Panc1 (cell line): ENCODE measurements around the gene TMEM151B.

ENCODE experiments used
- POLR2AphosphoS5 ChIP-seq: IDR thresholded peaks from 2 replicates; pipeline ENCODE4 v1.6.1; 2012; ENCODE audit warnings: mild to moderate bottlenecking, low read depth, low read length, moderate library complexity
- TF ChIP-seq, protein P1 (sequence below): fragments of 450-650 bp; IDR thresholded peaks from 2 replicates; pipeline ENCODE4 v1.5.1; 2017; ENCODE audit warnings: mild to moderate bottlenecking

DNA sequence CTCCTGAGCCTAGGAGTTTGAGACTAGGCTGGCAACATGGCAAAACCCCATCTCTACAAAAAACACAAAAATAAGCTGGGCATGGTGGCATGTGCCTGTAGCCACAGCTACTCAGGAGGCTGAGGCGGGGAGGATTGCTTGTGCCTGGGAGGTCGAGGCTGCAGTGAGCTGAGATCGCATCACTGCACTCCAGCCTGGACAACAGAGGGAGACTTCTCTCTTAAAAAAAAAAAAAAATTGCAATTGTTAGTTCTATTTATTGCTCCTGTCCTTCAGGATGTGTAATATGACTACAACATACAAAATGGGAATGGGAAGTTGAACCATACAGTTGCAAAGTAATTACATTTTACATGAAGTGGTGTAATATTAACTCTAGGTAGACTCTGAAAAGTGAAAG, 51.0 kb downstream of the TMEM151B start:
- TF ChIP-seq, protein P1, sequence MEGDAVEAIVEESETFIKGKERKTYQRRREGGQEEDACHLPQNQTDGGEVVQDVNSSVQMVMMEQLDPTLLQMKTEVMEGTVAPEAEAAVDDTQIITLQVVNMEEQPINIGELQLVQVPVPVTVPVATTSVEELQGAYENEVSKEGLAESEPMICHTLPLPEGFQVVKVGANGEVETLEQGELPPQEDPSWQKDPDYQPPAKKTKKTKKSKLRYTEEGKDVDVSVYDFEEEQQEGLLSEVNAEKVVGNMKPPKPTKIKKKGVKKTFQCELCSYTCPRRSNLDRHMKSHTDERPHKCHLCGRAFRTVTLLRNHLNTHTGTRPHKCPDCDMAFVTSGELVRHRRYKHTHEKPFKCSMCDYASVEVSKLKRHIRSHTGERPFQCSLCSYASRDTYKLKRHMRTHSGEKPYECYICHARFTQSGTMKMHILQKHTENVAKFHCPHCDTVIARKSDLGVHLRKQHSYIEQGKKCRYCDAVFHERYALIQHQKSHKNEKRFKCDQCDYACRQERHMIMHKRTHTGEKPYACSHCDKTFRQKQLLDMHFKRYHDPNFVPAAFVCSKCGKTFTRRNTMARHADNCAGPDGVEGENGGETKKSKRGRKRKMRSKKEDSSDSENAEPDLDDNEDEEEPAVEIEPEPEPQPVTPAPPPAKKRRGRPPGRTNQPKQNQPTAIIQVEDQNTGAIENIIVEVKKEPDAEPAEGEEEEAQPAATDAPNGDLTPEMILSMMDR, result no peak
- TF ChIP-seq POLR2AphosphoS5, result no peak
